B cell (primary cell): ENCODE data around the gene FAM114A2.

Source experiments
- EZH2 ChIP-seq: IDR thresholded peaks from 2 replicates; pipeline ENCODE4 v1.6.1; 2012; ENCODE audit warnings: borderline replicate concordance, low read depth, mild to moderate bottlenecking, moderate library complexity, low read length; ENCODE audit not compliant: insufficient read depth, poor library complexity, severe bottlenecking
- TF ChIP-seq, protein P1 (sequence below): fragments of 200-600 bp; IDR thresholded peaks from one replicate; pipeline ENCODE4 v1.8.0; 2022; ENCODE audit warnings: antibody characterized with exemption, mild to moderate bottlenecking

DNA sequence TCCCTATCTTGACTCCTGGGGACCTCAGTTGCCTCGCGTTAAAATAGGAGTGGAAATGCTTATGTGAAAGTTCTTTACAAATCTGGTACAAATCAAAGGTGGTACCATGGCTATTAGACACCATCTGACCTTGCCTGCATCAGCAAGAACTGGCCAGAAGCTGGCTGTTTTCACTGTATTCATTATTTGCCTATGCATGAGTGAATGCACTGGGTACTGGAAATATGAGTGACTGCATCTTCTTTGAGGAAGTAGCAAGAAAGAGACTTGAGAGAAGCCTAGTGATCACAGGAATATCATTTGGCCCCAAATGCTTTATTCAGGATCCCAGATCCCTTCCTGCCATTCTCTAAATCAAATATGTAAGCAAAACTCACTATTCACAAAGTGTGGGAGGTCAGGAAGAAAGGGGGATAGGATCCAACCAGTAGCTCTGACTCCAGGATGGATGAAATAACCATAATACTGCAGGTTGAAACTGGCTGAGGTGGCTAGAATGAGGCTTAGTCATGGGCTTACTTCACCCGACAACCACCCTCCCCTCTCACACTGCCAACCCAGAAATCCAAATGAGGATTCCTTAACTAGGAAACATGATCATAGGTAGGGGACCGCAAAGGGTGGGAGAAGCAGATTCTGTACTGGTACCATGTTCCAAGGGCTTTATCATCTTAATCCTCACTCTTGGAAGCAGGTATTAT lies 56.7 kb downstream of the FAM114A2 start:
- TF ChIP-seq, protein P1, sequence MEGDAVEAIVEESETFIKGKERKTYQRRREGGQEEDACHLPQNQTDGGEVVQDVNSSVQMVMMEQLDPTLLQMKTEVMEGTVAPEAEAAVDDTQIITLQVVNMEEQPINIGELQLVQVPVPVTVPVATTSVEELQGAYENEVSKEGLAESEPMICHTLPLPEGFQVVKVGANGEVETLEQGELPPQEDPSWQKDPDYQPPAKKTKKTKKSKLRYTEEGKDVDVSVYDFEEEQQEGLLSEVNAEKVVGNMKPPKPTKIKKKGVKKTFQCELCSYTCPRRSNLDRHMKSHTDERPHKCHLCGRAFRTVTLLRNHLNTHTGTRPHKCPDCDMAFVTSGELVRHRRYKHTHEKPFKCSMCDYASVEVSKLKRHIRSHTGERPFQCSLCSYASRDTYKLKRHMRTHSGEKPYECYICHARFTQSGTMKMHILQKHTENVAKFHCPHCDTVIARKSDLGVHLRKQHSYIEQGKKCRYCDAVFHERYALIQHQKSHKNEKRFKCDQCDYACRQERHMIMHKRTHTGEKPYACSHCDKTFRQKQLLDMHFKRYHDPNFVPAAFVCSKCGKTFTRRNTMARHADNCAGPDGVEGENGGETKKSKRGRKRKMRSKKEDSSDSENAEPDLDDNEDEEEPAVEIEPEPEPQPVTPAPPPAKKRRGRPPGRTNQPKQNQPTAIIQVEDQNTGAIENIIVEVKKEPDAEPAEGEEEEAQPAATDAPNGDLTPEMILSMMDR = no peak
- TF ChIP-seq EZH2 = no peak
